Suppressor macrophage treated with lipopolysaccharide for 1 hour (primary cell): Measurements from ENCODE around the gene CNIH2.
A peak's percentile ranks its signal among the peaks of the same experiment; 100 is the strongest.

Source experiments
- DNase-seq, 3 donors: peaks; one replicate each; pipeline ENCODE4 v3.0.0-alpha.2; 2020 to 2022

CNIH2 gene

GRCh38 chr11:66278363-66279091, 552 bp downstream of the CNIH2 start:
- peak in 1 of 3 donors; percentile 16 for DNase-seq

DNA sequence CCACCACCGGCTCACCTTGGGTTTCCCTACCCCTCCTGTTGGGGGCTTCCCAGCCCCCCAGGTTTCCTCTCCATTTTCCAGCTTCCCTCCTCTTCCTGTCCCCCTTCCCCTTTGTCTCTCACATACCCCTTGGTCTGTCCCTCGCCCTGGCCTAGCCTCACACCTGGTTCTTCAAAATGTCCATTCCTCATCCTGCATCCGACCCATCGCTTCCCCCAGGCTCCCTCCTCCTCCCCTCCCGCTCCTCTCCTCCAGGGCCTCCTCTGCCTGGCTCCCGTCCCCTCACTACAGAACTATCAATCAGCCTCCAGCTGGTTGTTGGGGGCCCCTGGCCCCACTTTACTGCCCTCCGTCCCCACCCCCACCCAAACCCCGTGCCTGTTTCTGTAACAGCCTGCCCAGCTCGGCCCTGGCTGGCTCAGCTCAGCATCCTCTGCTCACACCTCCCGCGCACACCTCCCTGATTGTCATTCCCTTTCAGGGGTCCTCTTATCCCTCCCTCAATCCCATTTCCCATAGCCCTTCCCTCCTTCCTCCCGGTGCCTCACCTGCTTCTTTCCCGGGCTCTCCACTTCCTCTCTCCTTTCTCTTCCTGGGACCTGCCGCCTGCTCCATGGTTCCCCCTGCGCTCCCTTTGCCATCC, 1.2 kb downstream of the CNIH2 start:
- DNase-seq, result no peak

DNA sequence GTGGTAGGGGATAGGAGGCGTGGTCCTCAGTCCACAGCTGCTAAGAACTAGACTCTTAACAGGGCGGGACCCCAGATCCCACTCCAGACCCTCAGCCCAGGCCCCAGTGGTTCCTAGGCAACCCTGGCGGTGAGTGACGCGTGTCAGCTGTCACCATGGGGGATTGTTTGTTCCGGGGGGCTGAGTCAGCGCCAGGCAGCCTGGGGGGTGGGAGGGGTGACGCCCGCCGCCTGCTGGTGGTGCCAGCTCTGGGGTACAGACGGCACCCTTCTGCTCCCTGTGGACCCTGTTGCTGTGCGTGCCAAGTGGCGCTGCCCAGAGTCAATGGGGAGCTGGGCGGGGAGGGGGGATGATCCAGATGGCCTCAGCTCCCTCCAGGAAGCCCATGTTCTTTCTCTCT, 2.5 kb downstream of the CNIH2 start:
- no peak for DNase-seq

- no peak for DNase-seq
These were observed 3.0 kb downstream of the CNIH2 start for GRCh38 chr11:66281001-66281400.

DNA sequence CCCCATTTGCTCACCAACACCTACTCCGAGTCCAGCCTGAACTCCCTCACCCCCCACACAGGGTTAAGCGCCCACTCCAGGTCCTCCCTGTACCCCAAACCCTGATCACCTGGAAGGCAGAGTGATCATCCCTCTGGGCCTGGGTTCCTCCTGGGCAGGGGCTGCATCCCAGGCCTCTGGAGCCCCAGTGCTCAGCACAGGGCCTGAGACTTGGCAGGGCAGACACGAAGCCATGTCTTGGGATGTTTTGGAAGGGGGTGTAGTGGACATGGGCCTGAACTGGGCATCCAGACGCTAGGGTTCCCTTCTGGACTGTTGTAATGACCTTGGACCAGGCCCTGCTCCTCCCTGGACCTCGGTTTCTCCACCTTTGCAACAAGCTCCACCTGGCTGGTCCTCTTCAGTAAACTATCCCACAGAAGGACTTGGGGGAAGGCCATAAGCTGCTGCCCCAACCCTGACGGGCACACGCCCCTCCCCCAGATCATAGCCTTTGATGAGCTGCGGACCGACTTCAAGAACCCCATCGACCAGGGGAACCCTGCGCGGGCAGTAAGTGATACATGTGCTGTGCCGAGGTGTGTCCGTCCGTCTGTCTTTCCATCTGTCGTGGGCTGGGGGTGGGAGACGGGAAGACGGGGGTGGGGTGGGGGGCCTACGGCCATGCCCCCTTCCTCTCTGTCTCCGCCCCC, 3.9 kb downstream of the CNIH2 start:
- no peak for DNase-seq

GRCh38 chr11:66282468-66283455, 4.8 kb downstream of the CNIH2 start:
- peak; percentile 98 to 100 (median 99) for DNase-seq

DNA sequence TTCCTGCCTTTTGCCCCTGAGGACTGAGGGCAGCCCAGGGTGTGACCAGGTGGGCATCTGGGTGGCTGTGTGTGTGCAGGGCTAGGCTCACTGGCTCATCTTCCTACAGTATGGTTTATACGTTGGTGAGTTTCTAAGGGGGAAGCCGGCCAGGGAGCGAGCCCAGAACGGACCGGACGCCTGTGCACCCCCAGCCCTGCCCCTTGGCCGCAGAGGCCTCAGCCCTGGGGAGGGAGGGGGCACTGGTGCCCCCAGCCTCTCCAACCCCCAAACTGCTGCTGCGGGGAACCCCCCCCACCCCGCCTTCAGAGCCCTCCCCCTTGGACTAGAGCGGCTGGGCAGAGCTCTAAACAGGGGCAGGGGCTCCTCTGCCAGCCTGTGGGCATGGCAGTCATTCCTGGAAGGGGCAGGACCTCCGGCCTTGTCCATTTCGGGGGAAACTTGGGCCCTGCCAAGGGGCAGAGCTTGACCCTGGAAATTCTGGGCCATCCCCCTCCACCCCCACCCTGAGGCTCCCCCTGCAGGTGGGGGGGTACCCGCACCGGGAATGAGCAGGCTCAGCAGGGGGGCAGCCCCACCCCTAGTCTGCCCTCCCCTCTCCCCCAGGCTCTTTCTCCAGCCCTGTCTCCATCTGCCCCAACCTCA, 5.6 kb downstream of the CNIH2 start:
- no peak for DNase-seq

- DNase-seq, result no peak
These were observed 6.6 kb downstream of the CNIH2 start for GRCh38 chr11:66284526-66285078.

DNA sequence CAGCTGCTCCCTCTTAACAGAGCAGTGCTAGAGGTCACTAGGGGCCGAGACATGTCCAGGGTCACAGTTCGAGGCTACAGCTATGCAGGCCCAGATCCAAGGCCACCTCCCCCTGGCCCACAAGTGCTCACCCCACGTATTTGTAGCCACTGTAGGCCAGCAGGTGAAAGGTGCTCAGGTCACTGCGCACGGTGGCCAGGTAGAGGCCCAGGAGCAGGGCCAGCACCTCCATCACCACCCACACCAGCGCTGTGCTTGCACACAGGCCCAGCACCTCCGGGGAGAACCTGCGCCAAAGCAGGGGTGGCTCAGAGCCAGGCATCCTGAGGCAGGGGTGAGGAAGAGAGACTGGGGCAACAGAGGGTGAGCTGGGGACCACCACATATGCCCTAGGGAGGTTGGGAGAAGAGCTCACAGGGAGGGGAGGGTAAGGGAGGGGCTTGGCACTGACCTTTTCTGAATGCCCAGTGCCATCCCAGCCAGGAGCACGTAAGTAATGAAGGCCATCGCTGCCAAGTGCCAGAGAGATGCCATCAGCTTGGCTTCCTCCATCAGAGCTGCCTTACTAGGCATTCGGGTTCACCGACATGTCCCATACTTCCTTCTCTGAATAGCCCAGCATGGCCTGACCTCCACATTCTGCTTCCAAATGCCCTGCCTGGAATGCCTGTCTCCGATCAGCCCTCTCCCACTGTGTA, 7.4 kb downstream of the CNIH2 start:
- DNase-seq, result no peak

DNA sequence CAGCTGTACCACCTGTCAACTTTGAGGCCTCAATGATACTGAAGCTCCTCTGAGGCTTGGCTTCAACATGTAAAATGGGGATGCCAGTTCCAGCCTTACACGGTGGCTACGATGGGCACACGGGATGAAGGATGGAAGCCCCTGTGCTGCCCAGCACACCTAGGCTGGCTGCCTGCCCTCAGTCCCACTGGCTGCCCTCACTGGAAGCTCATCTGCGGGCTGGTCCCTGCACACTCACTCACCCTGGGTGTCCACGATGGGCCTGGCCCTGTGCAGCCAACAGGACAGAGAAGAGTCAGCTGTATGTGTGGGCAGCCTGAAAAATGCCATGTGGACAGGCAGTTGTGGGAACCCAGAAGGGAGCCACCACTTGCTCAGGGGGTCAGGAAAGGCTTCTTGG, 8.7 kb downstream of the CNIH2 start:
- no peak for DNase-seq

GRCh38 chr11:66287211-66287888, 9.4 kb downstream of the CNIH2 start:
- peak; percentile 27 to 37 (median 32) for DNase-seq

DNA sequence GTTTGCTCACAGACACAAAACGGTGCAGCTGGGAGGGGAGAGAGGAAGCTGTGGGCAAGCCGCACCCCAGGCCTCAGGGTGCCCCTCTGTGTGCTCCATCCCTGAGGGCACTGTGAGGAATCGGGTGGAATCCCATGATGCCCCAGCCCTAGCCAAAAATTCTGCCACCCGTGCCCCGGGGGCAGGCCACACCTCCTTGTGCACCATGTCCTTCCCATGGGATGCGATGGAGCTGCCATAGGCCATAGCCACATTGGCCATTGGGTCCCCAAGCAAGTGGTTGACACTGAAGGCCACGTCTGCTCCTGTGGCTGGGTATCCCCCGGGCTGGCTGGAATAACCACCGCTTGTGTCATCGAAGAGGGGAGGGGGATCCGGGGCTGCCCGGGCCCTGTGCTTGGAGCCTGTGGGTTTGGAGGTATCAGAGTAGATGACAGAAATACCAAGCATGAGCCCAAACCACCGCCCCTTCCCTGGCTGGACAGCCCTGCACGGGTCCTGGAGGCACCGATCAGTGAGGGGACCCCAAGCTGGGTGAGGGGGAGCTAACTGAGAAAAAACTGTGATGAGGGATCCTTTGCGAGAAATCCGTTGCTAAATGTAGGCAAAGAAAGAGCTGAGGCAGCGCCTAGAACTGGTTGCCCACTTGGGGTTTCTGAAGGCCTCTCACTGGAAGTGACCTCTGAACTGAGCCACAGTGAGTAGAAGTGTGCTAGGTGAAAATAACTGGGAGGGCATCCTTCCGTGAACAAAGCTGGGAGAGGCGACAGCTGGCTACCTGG, 10.1 kb downstream of the CNIH2 start:
- DNase-seq, result no peak

- peak; percentile 98 to 99 (median 98) for DNase-seq
These were observed 10.9 kb downstream of the CNIH2 start, which contains the start of gene YIF1A for GRCh38 chr11:66288671-66289547. Gene YIF1A, minus strand, starts transcription at chr11:66289143. Its CDS starts 158 bp downstream, at chr11:66288985.

- DNase-seq, result peak; percentile 78 to 88 (median 79)
These were observed 11.8 kb downstream of the CNIH2 start for GRCh38 chr11:66289548-66290329.

- no peak for DNase-seq
These were observed 12.3 kb downstream of the CNIH2 start for GRCh38 chr11:66290330-66290621.

GRCh38 chr11:66291303-66291705, 13.3 kb downstream of the CNIH2 start:
- no peak for DNase-seq

- DNase-seq, result peak in 2 of 3 donors; percentile 44 to 74
These were observed 13.9 kb downstream of the CNIH2 start, which contains the start of gene TMEM151A for GRCh38 chr11:66291706-66292542. Gene TMEM151A, plus strand, starts transcription at chr11:66291894. Its CDS starts 120 bp downstream, at chr11:66292014.
